Endothelial cell of umbilical vein (primary cell): ENCODE measurements around the gene PRSS22. TPM values are rescaled to one million over a fixed set of nuclear protein-coding genes. Genes with fewer than 3 reads are reported as not detected.
A peak's percentile ranks its signal among the peaks of the same experiment; 100 is the strongest.

Experiments
- BruUV-seq: library from RNA; stranded (reverse); fragments of 400-500 nt; replicated peaks from 2 replicates; lab custom pipeline; 2021; lab: Mats Ljungman, UMichigan
- CTCF ChIA-PET: fragments of 300-600, 350-600 bp; sonication (Branson Sonifier 250); formaldehyde crosslinking; loops from one replicate; lab custom pipeline; 2021; ENCODE audit warnings: antibody characterized with exemption, inconsistent platforms; lab: Charles Lee
- POLR2A ChIA-PET: fragments of 300-600, 350-600 bp; sonication (Branson Sonifier 250); formaldehyde crosslinking; loops from one replicate; lab custom pipeline; 2021; ENCODE audit warnings: antibody characterized with exemption, inconsistent platforms; lab: Charles Lee
- DNase-seq: peaks from one replicate; pipeline ENCODE4 v3.0.0-alpha.2; 2011; ENCODE audit warnings: low read depth, low spot score
- FAIRE-seq: peaks from 2 replicates; lab custom pipeline; 2011; peaks lifted over from hg19 to GRCh38; lab: Jason Lieb, UNC
- H2AFZ ChIP-seq: 2 replicates; pipeline ENCODE4 v1.6.0; 2012; ENCODE audit warnings: low read depth, low read length, control low read depth, inconsistent platforms
- H3K27ac ChIP-seq: 2 replicates; pipeline ENCODE4 v1.5.1; 2011; ENCODE audit warnings: low read depth, mild to moderate bottlenecking, control low read depth, low read length, moderate library complexity; ENCODE audit not compliant: insufficient read depth
- H3K27me3 ChIP-seq, 2 experiments: 2 replicates each; pipeline versions ENCODE4 v1.6.0 to v1.6.1; 2011; ENCODE audit warnings: low read length in 2 of 2, mixed read lengths in 1 of 2; ENCODE audit not compliant: control insufficient read depth in 2 of 2, insufficient read depth in 2 of 2
- H3K36me3 ChIP-seq, 2 experiments: 2 replicates in 1 of 2; 3 replicates in 1 of 2; pipeline ENCODE4 v1.5.1; 2011; ENCODE audit warnings: low read length in 2 of 2, mild to moderate bottlenecking in 1 of 2, moderate library complexity in 1 of 2; ENCODE audit not compliant: control insufficient read depth in 2 of 2, insufficient read depth in 2 of 2; ENCODE audit errors: extremely low read depth in 1 of 2
- H3K4me1 ChIP-seq: 3 replicates; pipeline ENCODE4 v1.5.1; 2011; ENCODE audit warnings: mild to moderate bottlenecking, low read length; ENCODE audit not compliant: control insufficient read depth, insufficient read depth; ENCODE audit errors: extremely low read depth
- H3K4me2 ChIP-seq: 2 replicates; pipeline ENCODE4 v1.6.1; 2011; ENCODE audit warnings: low read length, control low read depth, mixed read lengths; ENCODE audit not compliant: insufficient read depth
- H3K4me3 ChIP-seq, 3 experiments: fragments of 200-600 bp in 1 of 3; sonication (generic), shearing (Covaris generic) in 1 of 3; replicated peaks in 1 of 3; 2 replicates each; pipeline ENCODE4 v1.5.1; 2011 to 2016; ENCODE audit warnings: control low read depth in 3 of 3, low read length in 3 of 3, mild to moderate bottlenecking in 2 of 3, inconsistent platforms in 1 of 3, low read depth in 1 of 3, moderate library complexity in 1 of 3; ENCODE audit not compliant: insufficient read depth in 1 of 3
- H3K79me2 ChIP-seq: 2 replicates; pipeline ENCODE4 v1.6.0; 2012; ENCODE audit warnings: low read length, inconsistent platforms; ENCODE audit not compliant: control insufficient read depth, insufficient read depth
- H3K9ac ChIP-seq: replicated peaks from 2 replicates; pipeline ENCODE3; 2011; ENCODE audit warnings: low read length, control low read depth; ENCODE audit not compliant: insufficient read depth; ENCODE audit errors: extremely low read depth
- H3K9me1 ChIP-seq: replicated peaks from 3 replicates; pipeline ENCODE4 v1.6.0; 2011; ENCODE audit warnings: mild to moderate bottlenecking, low read length; ENCODE audit not compliant: control insufficient read depth, insufficient read depth; ENCODE audit errors: extremely low read depth
- H3K9me3 ChIP-seq: replicated peaks from 2 replicates; pipeline ENCODE4 v1.5.1; 2012; ENCODE audit warnings: low read length, inconsistent platforms; ENCODE audit not compliant: control insufficient read depth, insufficient read depth
- H4K20me1 ChIP-seq: replicated peaks from 2 replicates; pipeline ENCODE3; 2011; ENCODE audit warnings: mild to moderate bottlenecking, low read length; ENCODE audit not compliant: control insufficient read depth, insufficient read depth; ENCODE audit errors: extremely low read depth
- CTCF ChIP-seq, 2 donors: IDR thresholded peaks; 1 replicate in 1 of 2; 2 replicates in 1 of 2; pipeline ENCODE4 v1.5.1; 2011; ENCODE audit warnings: low read length in 2 of 2, mild to moderate bottlenecking in 2 of 2, moderate library complexity in 2 of 2, control low read depth in 1 of 2, inconsistent platforms in 1 of 2, low read depth in 1 of 2; ENCODE audit not compliant: insufficient read depth in 1 of 2; ENCODE audit errors: extremely low read depth in 1 of 2
- EZH2 ChIP-seq: IDR thresholded peaks from 2 replicates; pipeline ENCODE4 v1.6.1; 2012; ENCODE audit warnings: borderline replicate concordance, low read depth, mild to moderate bottlenecking, moderate library complexity, low read length, inconsistent platforms; ENCODE audit not compliant: severe bottlenecking
- FOS ChIP-seq: IDR thresholded peaks from 2 replicates; pipeline ENCODE4 v1.6.1; 2011; ENCODE audit warnings: mild to moderate bottlenecking, low read length, moderate library complexity, borderline replicate concordance; ENCODE audit not compliant: insufficient read depth
- GATA2 ChIP-seq: IDR thresholded peaks from 2 replicates; pipeline ENCODE4 v1.7.0; 2011; ENCODE audit warnings: low read depth, mild to moderate bottlenecking, moderate library complexity, mixed read lengths, low read length; ENCODE audit not compliant: insufficient read length, insufficient read depth
- JUN ChIP-seq: IDR thresholded peaks from 2 replicates; pipeline ENCODE4 v1.6.1; 2011; ENCODE audit warnings: borderline replicate concordance, low read depth; ENCODE audit not compliant: insufficient read length, insufficient read depth
- MAX ChIP-seq: IDR thresholded peaks from 2 replicates; pipeline ENCODE4 v1.6.1; 2011; ENCODE audit not compliant: insufficient read depth, insufficient read length
- MYC ChIP-seq: IDR thresholded peaks from one replicate; pipeline ENCODE4 v1.6.1; 2011; ENCODE audit warnings: mild to moderate bottlenecking, low read depth, low read length
- POLR2A ChIP-seq: IDR thresholded peaks from 2 replicates; pipeline ENCODE4 v1.6.1; 2012; ENCODE audit warnings: low read depth, mild to moderate bottlenecking, control low read depth, low read length
- POLR2AphosphoS5 ChIP-seq: IDR thresholded peaks from 2 replicates; pipeline ENCODE4 v1.6.1; 2012; ENCODE audit warnings: low read depth, mild to moderate bottlenecking, control low read depth, low read length, moderate library complexity; ENCODE audit not compliant: insufficient read depth
- dilution Hi-C: fragments of 300-500 bp; cut with MboI; formaldehyde crosslinking; loops from one replicate; pipeline ENCODE4 v1.15.0; 2019; ENCODE audit warnings: low sequenced_read_pairs; ENCODE audit not compliant: extremely low pct_ligation_motif_present
- intact Hi-C: fragments of 100-400 bp; cut with micrococcal nuclease; formaldehyde crosslinking; loops from one replicate; pipeline ENCODE4 v1.10.0; 2022
- polyA plus RNA-seq, 4 experiments: library from polyadenylated mRNA; depleted of rRNA in 3 of 4; stranded (reverse) in 3 of 4; unstranded in 1 of 4; fragments of >200 nt; gene quantifications; 2 replicates each; pipeline versions ENCODE4 v1.2.1 to v1.2.3, GENCODE V29; 2011 to 2012; ENCODE audit warnings: missing spikeins in 1 of 4
- total RNA-seq: library from RNA; stranded (reverse); gene quantifications from 2 replicates; pipeline ENCODE4 v1.2.3, GENCODE V29; 2021

The PRSS22 gene
- total and polyA plus RNA-seq, 2 donors (not counting 3 experiments of a cell fraction or from before 2014, with no cell fraction given) = not detected

- DNase-seq = peak; percentile 63
- TF ChIP-seq CTCF (IDR thresholded peaks at IDR 0.05; ENCODE audit: extremely low read depth in 1 of 2, insufficient read depth in 1 of 2, low read depth in 1 of 2, low read length in 2 of 2) (peak; percentile 98), EZH2 (no peak)
- FAIRE-seq = peak; percentile 87
- H3K4me3 ChIP-seq = no peak overlapping the region
- no peaks in the 10 kb centered on the region for H4K20me1 ChIP-seq
- ChIA-PET POLR2A (no interaction called here), CTCF (interaction anchor here (0.6 to 13.6 kb wide), 9 partner anchors 9 to 82 kb away, joined by 3 to 372 read pairs (median 5); no protein-coding TSS in a partner anchor)
- no peaks in the 10 kb centered on the region for H3K36me3 ChIP-seq
- no peaks in the 10 kb centered on the region for H3K9me1 ChIP-seq
- no peak overlapping the region for H2AFZ ChIP-seq
- no TSS peak for BruUV-seq
- dilution Hi-C loops = no loop called here
- H3K27me3 ChIP-seq = peaks cover 0 to 2% of the 10 kb centered on the region in 2 experiments
- no peak overlapping the region for H3K9ac ChIP-seq
- no peaks in the 10 kb centered on the region for H3K79me2 ChIP-seq
- intact Hi-C loops = loop anchor here (1.0 to 2.0 kb wide), 3 partner anchors 30 to 52 kb away; no protein-coding TSS in a partner anchor
- H3K4me1 ChIP-seq = no peaks in the 10 kb centered on the region
- H3K9me3 ChIP-seq = no peaks in the 10 kb centered on the region
- no peak overlapping the region for H3K4me2 ChIP-seq
- no peak overlapping the region for H3K27ac ChIP-seq
Observed at GRCh38 chr16:2874912-2875362, 17.0 kb upstream of the PRSS22 start.

GRCh38 chr16:2874032-2874911 lies 16.3 kb upstream of the PRSS22 start:
- Histone ChIP-seq H3K9ac (no peak overlapping the region), H3K27ac (no peak overlapping the region), H3K4me1 (no peaks in the 10 kb centered on the region), H4K20me1 (no peaks in the 10 kb centered on the region), H3K4me2 (no peak overlapping the region), H3K4me3 (no peak overlapping the region), H3K9me3 (no peaks in the 10 kb centered on the region), H3K27me3 (peaks cover 0 to 2% of the 10 kb centered on the region in 2 experiments), H3K79me2 (no peaks in the 10 kb centered on the region), H3K9me1 (no peaks in the 10 kb centered on the region), H3K36me3 (no peaks in the 10 kb centered on the region), H2AFZ (no peak overlapping the region)
- ChIA-PET POLR2A (no interaction called here), CTCF (interaction anchor here (0.6 to 13.6 kb wide), 11 partner anchors 9 to 81 kb away, joined by 3 to 372 read pairs (median 6); no protein-coding TSS in a partner anchor)
- BruUV-seq = no TSS peak
- TF ChIP-seq CTCF (IDR thresholded peaks at IDR 0.05; ENCODE audit: extremely low read depth in 1 of 2, insufficient read depth in 1 of 2, low read depth in 1 of 2, low read length in 2 of 2) = no peak
- no peak for TF ChIP-seq POLR2AphosphoS5
- no peak for TF ChIP-seq EZH2
- no peak for TF ChIP-seq FOS
- TF ChIP-seq MAX = no peak
- TF ChIP-seq JUN = no peak
- no peak for TF ChIP-seq POLR2A
- no peak for TF ChIP-seq GATA2
- no peak for TF ChIP-seq MYC
- FAIRE-seq (no peak), DNase-seq (no peak)
- intact Hi-C loops = loop anchor here (2.0 kb wide), 1 partner anchor 31 kb away; no protein-coding TSS in a partner anchor
- dilution Hi-C loops = no loop called here
